ENCODE results near the gene TANGO2. TPM values are rescaled to one million over a fixed set of nuclear protein-coding genes. Genes with fewer than 3 reads are reported as not detected.

Gene TANGO2
- total and polyA plus RNA-seq, 9 of the 15 experiments (the other 6 are each of a cell fraction or from before 2014, with no cell fraction given) = 15.5 to 94.9 (median 70.1) TPM

- TF ChIP-seq SP2 (IDR thresholded peaks at IDR 0.05; ENCODE audit: extremely low read depth, low read depth, low read length, poor library complexity, severe bottlenecking) (no peak), SNIP1 (IDR thresholded peaks at IDR 0.05; ENCODE audit: low read depth) (no peak), POLR3A (IDR thresholded peaks at IDR 0.05; ENCODE audit: borderline replicate concordance, extremely low read depth, insufficient read depth, insufficient read length) (no peak), ZNF79 (CRISPR knock-in tag; IDR thresholded peaks at IDR 0.05; ENCODE audit: low read depth) (no peak)
These were observed 27.0 kb upstream of the TANGO2 start (continued) for GRCh38 chr22:19993926-19994325.

DNA sequence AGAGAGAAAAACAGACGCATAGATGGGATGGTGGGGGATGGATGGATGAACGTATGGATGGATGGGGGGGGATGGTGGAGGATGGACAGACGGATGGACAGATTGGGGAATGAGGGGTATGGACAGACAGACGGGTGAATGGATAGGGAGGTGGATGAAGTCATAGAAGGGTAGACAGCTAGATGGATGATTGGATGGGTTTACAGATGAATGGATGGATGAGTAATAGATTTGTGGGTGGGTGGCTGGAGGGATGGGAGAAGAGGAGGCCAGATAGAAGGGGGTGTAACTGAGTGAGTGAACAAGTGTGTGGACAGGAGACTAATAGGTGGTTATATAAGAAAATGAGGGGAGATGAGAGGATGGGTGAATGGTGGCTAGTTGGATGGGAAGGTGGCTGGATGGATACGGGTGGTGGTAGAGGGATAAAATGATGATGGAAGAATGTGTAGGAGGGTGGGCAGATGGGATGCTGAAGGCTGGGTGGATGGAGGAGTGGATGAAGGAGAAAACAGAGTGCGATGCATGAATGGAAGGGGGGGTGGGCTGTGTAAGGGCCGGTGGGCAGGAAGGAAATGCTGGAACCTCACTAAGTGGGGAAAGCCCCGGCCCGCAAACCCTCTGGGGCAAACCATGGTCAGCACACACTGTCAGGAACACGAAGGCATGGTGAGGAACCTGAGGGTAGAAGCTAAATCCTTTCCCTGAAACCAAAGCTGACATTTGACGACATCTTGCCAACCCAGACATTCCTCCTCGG is 25.9 kb upstream of the TANGO2 start:
- H3K9ac ChIP-seq (ENCODE audit: insufficient read depth in 1 of 2, low read depth in 2 of 2, low read length in 2 of 2) = no peak overlapping the region; a peak in 1 of 4 replicates
- WGBS (ENCODE audit: insufficient coverage, low coverage, missing lambda C conversion rate) = 36% methylated on average over 12 of the region's 12 CpGs
- peaks cover 62% of the 10 kb centered on the region; the same call in 1 of the 2 replicates for H4K20me1 ChIP-seq (replicated peaks; ENCODE audit: control insufficient read depth, insufficient read depth, low read length)
- intact Hi-C loops (cut with micrococcal nuclease) (no loop called here), in situ Hi-C loops (cut with MboI) (no loop called here)
- H3K4me3 ChIP-seq = no peak overlapping the region
- ATAC-seq (no peak), DNase-seq (ENCODE audit: extremely low read depth in 1 of 4, low spot score in 3 of 4) (peak in 1 of 4 experiments; percentile 28), FAIRE-seq (peak; percentile 40)
- H3K4me2 ChIP-seq (ENCODE audit: insufficient read depth, low read length) = no peak overlapping the region
- H3K9me3 ChIP-seq (replicated peaks; ENCODE audit: control insufficient read depth, insufficient read depth, low read depth, low read length) = no peaks in the 10 kb centered on the region
- POLR2A ChIA-PET = interaction anchor here (0.6 to 1.1 kb wide), 2 partner anchors 14 to 16 kb away, joined by 3 read pairs; no protein-coding TSS in a partner anchor
- no TSS peak for BruUV-seq (replicated peaks)
- no peaks in the 10 kb centered on the region for H3K79me2 ChIP-seq (ENCODE audit: control insufficient read depth, insufficient read depth, low read length)
- CTCF ChIA-PET (ENCODE audit: low intra/inter-chr PET ratio) = interaction anchor here (0.6 kb wide), 2 partner anchors 21 to 78 kb away, joined by 3 read pairs; no protein-coding TSS in a partner anchor
- H3K27me3 ChIP-seq (ENCODE audit: control insufficient read depth in 2 of 2, insufficient read depth in 2 of 2, low read length in 2 of 2) = no peaks in the 10 kb centered on the region
- H2AFZ ChIP-seq (ENCODE audit: low read depth, low read length) = no peak overlapping the region
- no peaks in the 10 kb centered on the region for H3K36me3 ChIP-seq (ENCODE audit: control insufficient read depth, insufficient read depth, low read length)
- no peak overlapping the region for H3K27ac ChIP-seq (ENCODE audit: extremely low read depth, low read depth, low read length)
- H3K4me1 ChIP-seq (replicated peaks in 1 of 2; ENCODE audit: control insufficient read depth in 2 of 2, insufficient read depth in 2 of 2, low read length in 2 of 2) = peaks cover 10 to 71% of the 10 kb centered on the region in 2 experiments; a peak in 4 of 5 replicates
- H3K9me1 ChIP-seq (ENCODE audit: control insufficient read depth, insufficient read depth, low read length) = peaks cover 5% of the 10 kb centered on the region
- TF ChIP-seq, protein P1, sequence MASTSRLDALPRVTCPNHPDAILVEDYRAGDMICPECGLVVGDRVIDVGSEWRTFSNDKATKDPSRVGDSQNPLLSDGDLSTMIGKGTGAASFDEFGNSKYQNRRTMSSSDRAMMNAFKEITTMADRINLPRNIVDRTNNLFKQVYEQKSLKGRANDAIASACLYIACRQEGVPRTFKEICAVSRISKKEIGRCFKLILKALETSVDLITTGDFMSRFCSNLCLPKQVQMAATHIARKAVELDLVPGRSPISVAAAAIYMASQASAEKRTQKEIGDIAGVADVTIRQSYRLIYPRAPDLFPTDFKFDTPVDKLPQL (IDR thresholded peaks at IDR 0.05; ENCODE audit: extremely low read depth, insufficient read length) = no peak
- TF ChIP-seq PHF21A (IDR thresholded peaks at IDR 0.05; ENCODE audit: borderline replicate concordance, low read depth) (peak; percentile 69), ZBTB26 (CRISPR knock-in tag; IDR thresholded peaks at IDR 0.05) (0 out of 2 replicates have a peak, but pooled peaks have one; percentile 62), ZNF77 (CRISPR knock-in tag; IDR thresholded peaks at IDR 0.05) (no peak), PRDM10 (IDR thresholded peaks at IDR 0.05; ENCODE audit: partially characterized antibody) (peak; percentile 10), KDM4B (IDR thresholded peaks at IDR 0.05; ENCODE audit: borderline replicate concordance in 2 of 2, low read depth in 1 of 2) (no peak), SIX5 (IDR thresholded peaks at IDR 0.05; ENCODE audit: borderline replicate concordance in 1 of 2, insufficient read depth in 1 of 2, low read depth in 1 of 2, low read length in 2 of 2) (no peak), FOXM1 (IDR thresholded peaks at IDR 0.05; ENCODE audit: low read depth) (no peak), FOXM1 (CRISPR knock-in tag; IDR thresholded peaks at IDR 0.05; ENCODE audit: low read depth) (no peak), HDAC1 (IDR thresholded peaks at IDR 0.05) (peak in 1 of 2 experiments; percentile 78; a peak in 2 of 4 replicates)

All from K562 (cell line).